Measurements from ENCODE around the gene ENOPH1.

- no peak for TF ChIP-seq CTCF (conservative IDR thresholded peaks at IDR 0.05; ENCODE audit: low read depth, low read length)
- TF ChIP-seq POLR2A (IDR thresholded peaks at IDR 0.05; ENCODE audit: low read depth, low read length) = no peak
- TF ChIP-seq MAZ (IDR thresholded peaks at IDR 0.05; ENCODE audit: borderline replicate concordance, low read depth, low read length) = no peak
- no peak for TF ChIP-seq RAD21 (IDR thresholded peaks at IDR 0.05; ENCODE audit: low read length)
- TF ChIP-seq SMC3 (IDR thresholded peaks at IDR 0.05; ENCODE audit: low read depth, low read length) = no peak
- no peak for TF ChIP-seq USF2 (IDR thresholded peaks at IDR 0.05; ENCODE audit: low read depth, low read length)
- no peak for TF ChIP-seq MAFK (IDR thresholded peaks at IDR 0.05; ENCODE audit: low read depth, low read length)
- TF ChIP-seq CHD1 (IDR thresholded peaks at IDR 0.05; ENCODE audit: low read depth, low read length) = no peak
- no peak for TF ChIP-seq FOS (IDR thresholded peaks at IDR 0.05; ENCODE audit: low read depth, low read length)
- TF ChIP-seq RCOR1 (IDR thresholded peaks at IDR 0.05; ENCODE audit: insufficient replicate concordance, low read length) = no peak
- TF ChIP-seq CEBPB (IDR thresholded peaks at IDR 0.05; ENCODE audit: low read depth, low read length) = no peak
- TF ChIP-seq BHLHE40 (IDR thresholded peaks at IDR 0.05; ENCODE audit: low read depth, low read length) = no peak
These were observed 79.8 kb downstream of the ENOPH1 start for GRCh38 chr4:82510216-82510615.
